ENCODE data around the gene NRG2.

- TF ChIP-seq YY1 (IDR thresholded peaks at IDR 0.05; ENCODE audit: low read depth, low read length): no peak
- no peak for TF ChIP-seq CTCF (IDR thresholded peaks at IDR 0.05; ENCODE audit: control extremely low read depth in 1 of 3, insufficient read depth in 1 of 3, low read depth in 1 of 3, low read length in 3 of 3)
- TF ChIP-seq TCF12 (IDR thresholded peaks at IDR 0.05; ENCODE audit: low read depth, low read length): no peak
- no peak for TF ChIP-seq EZH2 (IDR thresholded peaks at IDR 0.05; ENCODE audit: low read depth, low read length, severe bottlenecking)
- no peak for TF ChIP-seq CEBPB (IDR thresholded peaks at IDR 0.05; ENCODE audit: low read depth, low read length)
- TF ChIP-seq SRF (IDR thresholded peaks at IDR 0.05; ENCODE audit: low read depth, low read length): no peak
- no peak for TF ChIP-seq KDM1A (IDR thresholded peaks at IDR 0.05; ENCODE audit: borderline replicate concordance, low read length)
- no peak for TF ChIP-seq TEAD4 (IDR thresholded peaks at IDR 0.05; ENCODE audit: low read depth, low read length)
- TF ChIP-seq POLR2A (IDR thresholded peaks at IDR 0.05; ENCODE audit: control extremely low read depth in 1 of 2, low read depth in 2 of 2, low read length in 2 of 2): no peak
- no peak for TF ChIP-seq ZNF274 (IDR thresholded peaks at IDR 0.05; ENCODE audit: borderline replicate concordance, extremely low read depth, low read length)
- TF ChIP-seq SP2 (IDR thresholded peaks at IDR 0.05; ENCODE audit: low read length): no peak
- no peak for TF ChIP-seq TAF1 (IDR thresholded peaks at IDR 0.05; ENCODE audit: low read depth, low read length)
- TF ChIP-seq PHF8 (conservative IDR thresholded peaks at IDR 0.05; ENCODE audit: low read depth, low read length): no peak
These were observed 91.7 kb downstream of the NRG2 start for GRCh38 chr5:139951296-139951924.

Data from H1 (cell line).